Embryonic facial prominence (tissue), 1 donor: Measurements from ENCODE around the gene CNDP2.
"Not testable (repeated sequence)": the region's sequence is repeated elsewhere in the genome, so short reads cannot be mapped to it uniquely, and the experiment has no call there.

Experiments
- DNase-seq: peaks from one replicate; pipeline ENCODE4 v3.0.0-alpha.2; 2016; ENCODE audit errors: extremely low spot score

Gene CNDP2

DNA sequence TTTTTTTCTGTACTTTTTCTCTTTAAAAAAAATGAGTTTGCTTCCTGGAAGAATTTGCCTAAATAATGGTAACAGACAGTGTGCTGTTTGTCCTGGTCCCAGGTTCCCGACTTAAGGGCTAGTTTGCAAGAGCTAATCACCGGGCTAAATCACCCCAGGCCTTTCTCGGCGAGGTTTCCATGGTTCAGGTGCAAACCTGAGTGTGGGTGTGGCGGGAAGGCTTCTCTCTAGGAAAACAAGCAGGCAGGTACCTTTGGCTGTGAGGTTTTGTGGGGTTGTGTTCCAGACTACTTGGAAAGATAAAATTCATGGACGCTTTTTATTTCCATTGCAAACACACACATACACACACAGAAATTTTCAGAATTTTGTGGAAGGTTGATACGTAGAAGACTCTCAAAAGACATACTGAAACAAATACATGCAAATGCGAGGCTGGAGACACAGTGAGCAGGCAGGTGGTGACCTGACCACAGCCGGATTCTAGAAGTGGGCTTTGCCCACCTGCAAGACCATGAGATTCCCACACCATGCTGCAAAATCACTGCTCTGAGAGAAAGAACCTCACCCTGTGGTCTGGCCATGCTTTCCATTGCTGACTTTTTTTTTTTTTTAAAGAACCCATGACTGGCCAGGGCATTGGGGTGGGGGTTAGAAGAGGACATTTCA is 39.0 kb downstream of the CNDP2 start:
- no peak for DNase-seq

DNA sequence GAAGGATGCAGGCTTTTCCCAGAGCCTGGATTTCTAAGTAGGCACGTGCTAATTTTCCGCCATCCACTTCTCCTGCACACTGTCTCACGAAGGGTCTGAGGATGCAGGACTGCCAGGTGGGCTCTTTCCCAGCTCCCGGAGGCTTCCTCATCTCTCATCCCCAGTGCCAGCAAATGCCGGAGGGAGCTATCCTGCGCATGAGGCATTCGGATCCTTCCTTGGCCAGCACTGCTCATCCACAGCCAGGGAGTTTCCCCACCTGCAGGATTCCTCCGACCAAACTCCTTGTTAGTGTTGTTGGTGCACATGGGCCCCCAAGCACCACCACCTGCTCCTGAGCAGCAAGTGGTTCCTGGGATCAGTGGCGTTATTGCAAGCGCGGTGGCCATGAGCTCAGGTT is 43.1 kb downstream of the CNDP2 start:
- no peak for DNase-seq

DNA sequence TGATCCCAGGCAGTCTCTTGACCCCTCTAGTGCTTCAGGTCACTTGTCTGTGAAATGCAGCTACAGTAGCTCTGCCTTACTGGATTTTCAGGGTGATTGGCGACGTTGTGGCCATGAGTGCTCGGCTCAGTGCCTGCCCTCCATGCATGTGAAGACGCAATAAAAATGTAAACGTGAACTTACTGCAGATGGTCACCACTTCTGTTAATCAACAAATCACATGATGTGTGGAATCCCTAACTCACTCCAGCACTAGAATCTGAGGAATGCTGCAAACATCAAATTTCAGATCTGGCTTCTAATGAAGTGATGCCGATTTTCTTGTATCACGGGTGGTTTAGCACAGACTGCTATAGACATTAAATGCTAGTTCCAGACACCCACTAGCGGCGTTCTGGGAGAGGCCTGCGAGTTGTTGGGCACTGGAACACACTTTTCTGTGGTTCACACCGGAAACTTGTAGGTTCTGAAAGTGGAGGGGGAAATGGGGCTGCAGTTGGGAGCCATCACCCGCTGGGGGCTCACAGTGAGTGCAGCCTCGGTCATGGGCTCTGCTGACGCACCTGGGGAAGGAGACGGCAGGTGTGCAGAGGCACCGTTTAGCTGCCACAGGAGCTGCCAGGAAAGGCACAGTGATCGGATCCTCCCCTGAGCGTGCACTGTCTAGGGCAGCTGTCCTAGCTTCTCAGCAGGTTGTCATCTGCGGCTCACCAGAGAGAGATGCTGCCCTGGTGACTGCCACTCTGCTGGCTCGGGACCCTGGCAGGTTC is 44.7 kb downstream of the CNDP2 start:
- no peak for DNase-seq

DNA sequence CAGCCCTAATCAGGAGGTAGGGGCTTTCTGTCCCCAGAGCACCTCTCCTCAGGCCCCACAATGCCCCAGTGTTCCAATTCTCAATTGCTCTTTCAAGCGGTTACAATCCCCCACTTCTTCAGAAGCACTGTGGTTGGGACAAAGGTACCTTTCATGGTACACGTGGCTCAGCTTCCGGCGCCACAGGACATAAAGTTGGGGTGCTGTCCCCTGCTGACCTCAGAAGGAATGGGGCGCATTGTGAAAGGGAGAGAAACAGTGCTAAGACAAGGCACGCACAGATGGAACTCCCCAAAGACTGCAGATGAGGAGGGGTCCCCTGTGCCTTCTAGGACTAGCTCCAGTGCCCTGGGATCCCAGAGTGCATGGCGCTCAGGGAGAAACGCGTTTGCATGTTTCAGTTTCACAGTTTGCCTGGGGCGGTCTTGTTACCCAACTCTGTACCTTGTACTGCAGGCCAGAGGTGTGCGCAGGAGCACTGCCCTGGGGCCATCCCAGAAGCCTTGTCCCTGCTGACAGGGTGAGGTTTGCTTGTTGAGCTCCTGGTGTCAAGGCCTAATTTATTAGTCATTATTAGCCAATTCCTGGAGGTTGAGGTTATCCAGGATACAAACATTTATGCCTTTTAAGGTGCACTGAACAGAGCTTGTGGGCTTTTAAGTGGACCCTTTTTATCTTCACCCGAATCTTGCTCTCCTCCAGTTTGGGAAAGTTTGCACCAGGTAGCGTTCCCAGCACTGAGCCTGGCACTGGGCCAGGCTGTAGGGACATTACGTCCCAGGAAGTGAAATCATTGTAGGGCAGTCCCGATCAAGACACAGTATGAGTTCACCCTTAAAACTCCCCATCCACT is 45.8 kb downstream of the CNDP2 start:
- no peak for DNase-seq

DNA sequence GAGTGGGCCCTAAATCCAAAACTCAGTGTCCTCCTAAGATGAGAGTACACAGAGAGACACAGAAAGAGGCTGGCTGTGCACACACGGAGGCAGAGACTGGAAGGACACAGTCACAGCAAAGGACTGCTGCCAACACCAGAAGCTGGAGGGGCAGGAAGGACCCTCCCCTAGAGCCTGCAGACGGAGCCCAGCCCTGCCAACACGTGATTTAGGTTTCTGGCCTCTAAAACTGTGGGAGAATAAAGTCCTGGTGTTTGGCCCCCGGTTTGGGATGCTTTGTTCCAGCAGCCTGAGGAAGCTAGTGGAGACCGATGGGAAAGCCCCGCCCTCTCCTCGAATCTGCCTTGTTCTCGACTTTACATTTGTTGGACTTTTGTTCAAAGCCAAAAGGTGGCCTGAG is 48.7 kb downstream of the CNDP2 start:
- no peak for DNase-seq

DNA sequence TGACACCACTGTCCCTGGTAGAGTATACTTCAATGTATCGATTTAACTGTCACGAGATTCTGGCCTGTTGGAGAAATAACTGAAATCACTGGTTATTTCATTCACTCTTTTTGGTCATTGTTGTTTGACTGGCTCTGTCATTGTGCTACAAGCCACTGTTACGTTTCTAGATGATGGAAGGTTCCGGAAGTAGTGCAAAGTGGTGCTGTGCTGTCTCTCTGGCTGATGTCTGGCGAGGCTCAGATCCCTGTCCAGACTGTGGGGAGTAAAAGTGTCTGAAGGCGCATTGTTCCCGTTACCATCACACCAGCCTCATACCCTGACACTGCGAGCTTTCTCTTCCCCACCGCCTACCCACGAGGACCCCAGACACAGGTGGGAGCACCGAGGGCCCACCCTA is 49.8 kb downstream of the CNDP2 start:
- DNase-seq = no peak

DNA sequence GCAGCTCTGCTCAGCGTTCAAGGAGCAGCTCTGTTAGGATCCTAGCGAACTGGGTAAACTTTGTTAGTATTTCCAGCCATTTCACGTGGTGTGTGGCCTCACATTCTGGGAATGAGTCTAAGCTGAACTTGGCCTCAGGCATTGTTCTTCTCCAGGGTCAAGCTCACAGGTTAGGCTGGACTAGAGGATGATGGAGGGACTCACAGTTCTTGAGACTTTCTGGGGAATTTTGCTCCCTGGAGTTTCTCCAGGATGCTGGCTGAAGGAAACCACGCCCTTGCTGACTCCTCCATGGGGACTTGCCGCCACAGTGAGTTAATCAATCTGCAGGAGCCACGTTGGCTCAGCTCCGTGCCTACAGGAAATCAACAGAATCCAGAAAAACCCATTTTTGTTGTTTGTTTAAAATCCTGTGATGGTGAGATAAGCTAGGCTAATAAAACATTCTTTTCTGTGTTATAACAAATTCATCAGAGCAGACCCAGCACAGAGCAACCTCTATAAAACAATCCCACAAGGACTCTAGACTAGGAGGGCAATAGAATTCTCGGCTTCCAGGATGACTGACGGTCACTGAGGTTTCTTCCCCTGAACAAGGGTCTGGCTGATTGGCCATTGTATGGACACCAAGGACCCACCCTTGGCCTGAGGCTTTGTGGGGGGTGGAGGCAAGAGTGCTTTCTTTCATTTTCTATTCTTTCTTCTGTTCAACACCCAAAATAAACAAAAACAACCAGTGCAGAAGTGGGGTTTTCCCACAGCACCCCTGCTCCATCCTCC is 50.8 kb downstream of the CNDP2 start:
- DNase-seq = no peak

DNA sequence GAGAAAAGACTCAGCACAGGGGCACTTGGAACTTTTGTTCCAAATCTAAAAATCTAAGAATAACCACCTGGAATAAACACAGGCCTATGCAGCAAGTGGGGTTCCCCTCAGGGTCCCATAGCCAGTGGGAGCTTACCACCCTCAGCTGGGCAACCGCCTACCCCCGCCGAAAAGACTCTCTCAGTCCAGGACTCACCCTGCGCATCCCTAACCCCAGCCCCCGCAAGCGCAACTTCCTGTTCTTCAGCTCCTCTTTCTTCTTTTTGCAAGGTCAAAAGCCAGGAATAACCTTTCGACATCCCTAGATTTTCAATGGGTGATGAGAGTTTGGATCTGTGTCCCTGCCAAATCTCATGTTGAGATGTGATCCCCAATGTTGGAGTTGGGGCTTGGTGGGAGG is 51.7 kb downstream of the CNDP2 start:
- DNase-seq = no peak

DNA sequence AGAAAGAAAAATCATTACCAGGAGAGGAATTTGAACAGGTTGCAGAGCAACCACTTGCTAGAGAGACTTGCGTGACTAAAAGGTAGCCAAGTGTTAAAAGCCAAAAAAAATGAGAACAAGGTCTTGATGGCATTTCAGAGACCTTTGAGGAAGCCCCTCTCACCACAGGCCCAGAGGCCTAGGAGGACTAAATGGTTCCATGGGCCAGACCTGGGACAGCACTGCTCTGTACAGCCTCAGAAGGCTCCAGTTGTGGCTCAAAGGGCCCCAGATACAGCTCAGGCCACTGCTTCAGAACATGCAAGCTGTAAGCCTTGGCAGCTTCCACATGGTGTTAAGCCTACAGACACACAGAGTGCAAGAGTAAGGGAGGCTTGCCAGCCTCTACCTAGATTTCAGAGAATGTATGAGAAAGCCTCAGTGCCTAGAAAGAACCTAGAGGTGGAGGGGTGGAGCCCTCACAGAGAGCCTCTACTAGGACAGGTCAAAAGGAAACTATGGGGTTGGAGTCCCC is 53.5 kb downstream of the CNDP2 start:
- DNase-seq = no peak

DNA sequence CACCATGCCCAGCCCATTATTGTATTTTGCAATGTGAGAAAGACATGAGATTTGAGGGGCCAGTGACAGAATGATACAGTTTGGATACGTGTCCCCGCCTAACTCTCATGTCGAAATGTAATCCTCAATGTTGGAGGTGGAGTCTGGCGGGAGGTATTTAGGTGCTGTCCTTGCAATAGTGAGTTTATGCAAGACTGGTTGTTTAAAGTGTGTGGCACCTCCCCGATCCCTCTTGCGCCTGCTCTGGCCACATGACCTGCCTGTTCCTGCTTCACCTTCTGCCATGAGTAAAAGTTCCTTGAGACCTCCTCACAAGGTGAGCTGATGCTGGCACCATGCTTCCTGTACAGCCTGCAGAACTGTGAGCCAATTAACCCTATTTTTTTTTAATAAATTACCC is 54.7 kb downstream of the CNDP2 start:
- no peak for DNase-seq

DNA sequence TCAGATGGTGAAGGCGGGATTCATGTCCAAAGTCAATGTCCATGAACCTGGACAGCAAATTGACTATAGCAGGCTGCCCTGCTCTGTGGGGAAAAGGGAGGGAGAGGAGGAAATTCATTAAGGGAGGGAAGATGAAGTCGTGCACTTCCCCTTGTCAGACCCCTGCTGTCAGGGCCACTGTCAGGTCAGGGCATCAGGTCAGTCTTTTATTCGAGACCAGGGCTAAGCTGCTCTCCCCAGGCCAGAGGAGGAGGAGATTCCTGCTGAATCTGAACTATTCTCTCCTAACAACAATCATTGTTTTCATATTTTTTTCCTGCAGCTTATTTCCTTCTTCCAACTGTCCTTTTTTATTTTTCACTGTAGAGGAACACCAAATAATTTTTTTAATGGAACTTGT is 55.3 kb downstream of the CNDP2 start:
- no peak for DNase-seq

DNA sequence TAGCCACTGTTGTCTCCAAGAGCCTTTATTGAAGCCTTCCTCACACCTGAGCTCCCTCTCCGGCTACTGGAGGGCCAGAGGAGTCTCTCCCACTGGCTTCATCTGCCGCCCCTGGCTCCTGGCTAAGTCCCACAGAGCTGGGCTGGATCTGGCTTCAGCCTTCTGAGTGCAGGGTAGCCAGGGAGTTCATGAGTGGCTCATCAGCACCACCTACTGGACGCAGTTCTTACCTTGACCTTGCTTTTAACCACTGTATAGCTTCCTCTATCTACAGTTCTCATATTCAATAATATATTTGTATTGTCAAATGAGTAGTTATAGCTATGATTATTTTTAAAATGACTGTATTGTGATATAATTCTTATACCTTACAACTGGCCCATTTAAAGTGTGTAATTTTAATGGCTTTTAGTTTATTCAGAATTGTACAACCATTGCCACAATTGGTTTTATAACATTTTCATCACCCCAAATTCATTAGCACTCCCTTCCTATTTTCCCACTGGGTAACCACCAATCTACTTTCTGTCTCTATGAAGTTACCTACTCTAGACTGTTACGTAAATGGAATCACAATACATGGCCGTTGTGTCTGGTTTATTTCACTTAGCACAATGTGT is 55.9 kb downstream of the CNDP2 start:
- DNase-seq = peak; percentile 53

DNA sequence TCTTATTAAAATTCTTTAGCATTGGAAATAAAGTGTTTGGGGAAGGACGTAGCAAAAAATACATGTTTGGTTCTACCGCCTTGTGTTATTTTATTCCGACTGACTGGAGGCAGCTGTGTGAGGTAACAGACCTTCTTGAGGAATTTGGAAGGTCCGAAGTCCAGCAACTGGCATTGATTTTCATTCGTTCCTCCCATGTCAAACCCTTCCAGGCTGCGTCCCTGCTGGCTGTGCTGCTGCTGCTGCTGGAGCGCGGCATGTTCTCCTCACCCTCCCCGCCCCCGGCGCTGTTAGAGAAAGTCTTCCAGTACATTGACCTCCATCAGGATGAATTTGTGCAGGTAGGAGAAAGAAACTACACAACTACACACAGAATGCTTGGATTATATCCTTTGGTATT is 60.0 kb downstream of the CNDP2 start:
- no peak for DNase-seq

DNA sequence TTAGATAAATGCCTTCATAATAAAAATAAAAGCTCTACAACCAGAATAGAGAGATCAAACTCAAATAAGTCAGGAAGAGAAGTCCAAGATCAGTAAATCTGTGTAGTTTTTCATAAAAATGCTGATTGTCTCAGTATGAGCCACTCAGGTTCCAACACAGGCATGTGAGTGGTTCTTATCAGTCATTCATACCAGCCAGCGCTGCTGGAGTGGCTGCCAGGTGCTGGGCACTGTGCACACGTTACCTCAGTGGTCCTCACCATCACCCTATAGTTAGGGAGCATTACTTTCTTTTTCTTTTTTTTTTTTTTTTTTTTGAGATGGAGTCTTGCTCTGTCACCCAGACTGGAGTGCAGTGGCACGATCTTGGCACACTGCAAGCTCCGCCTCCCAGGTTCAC is 61.9 kb downstream of the CNDP2 start:
- no peak for DNase-seq

DNA sequence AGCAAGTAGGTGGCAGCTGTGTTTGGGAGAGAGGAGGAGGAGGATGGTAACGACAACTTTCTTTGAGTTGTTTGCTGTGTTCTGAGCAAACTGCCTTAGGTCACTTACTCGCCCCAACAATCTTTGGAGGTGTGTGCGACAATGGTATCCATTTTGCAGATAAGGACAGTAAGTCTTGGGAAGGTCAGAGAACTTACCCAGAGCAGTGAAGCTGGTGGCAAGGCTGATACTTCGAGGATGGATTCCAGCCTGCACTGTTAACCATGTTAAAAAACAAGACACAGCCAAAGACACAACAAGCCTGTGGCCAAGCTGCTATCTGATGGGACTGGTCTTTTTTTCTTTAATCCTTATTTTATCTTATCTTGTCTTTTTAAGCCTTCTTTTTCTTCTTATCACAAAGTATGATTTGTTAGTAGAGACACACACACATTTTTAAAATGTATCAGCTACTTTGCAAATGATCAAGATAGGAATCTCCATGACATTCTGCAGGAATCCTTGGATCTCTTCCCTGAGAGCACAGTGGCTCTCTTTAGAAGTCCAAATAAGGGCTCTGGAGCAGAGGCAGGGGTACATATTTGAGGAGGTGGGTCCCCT is 66.1 kb downstream of the CNDP2 start:
- DNase-seq = no peak

DNA sequence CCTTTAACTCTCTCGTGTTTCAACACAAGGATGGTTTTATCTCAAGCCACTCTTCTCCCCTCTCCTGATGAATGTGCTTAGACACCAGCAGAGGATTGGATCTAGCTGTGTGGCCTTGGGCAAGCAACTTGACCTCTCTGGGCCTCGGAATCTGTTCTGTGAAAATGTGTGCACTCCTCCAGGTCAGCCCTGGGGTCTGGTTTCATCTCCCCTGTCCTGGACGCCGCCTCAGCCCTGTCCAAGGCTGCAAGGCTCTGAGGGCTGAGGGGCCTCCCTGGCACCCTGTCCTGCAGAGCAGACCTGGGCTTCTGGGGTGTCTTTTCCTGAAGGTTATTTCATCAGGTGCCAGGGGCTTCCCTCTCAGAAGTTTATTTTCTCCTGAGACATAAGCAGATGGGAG is 66.6 kb downstream of the CNDP2 start:
- no peak for DNase-seq

DNA sequence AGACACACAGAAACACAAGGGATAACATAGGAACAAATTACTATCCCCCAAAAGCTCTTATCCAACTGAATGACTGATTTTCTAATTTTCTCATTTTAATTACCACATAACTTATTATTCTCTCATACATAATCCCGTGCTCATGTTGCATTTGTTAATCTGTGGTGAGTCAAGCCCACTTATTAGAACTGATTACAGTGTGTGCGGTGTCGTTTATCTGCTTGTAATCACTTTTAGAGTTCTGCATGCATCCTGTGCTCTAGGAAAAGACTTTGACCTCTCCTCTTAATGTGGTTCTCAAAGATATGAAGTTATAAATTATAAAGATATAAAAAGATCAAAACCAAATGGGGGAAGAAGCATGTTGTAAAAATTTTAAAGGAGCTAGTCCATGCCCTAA is 67.8 kb downstream of the CNDP2 start:
- no peak for DNase-seq

DNA sequence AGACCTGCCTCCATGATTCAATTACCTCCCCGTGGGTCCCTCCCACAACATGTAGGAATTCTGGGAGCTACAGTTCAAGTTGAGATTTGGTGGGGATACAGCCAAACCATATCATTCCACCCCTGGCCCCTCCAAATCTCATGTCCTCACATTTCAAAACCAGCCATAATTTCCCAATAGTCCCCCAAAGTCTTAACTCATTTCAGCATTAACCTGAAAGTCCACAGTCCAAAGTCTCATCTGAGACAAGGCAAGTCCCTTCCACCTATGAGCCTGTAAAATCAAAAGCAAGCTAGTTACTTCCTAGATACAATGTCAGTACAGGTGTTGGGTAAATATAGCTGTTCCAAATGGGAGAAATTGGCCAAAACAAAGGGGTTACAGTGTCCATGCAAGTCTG is 69.0 kb downstream of the CNDP2 start:
- DNase-seq = not testable (repeated sequence)

DNA sequence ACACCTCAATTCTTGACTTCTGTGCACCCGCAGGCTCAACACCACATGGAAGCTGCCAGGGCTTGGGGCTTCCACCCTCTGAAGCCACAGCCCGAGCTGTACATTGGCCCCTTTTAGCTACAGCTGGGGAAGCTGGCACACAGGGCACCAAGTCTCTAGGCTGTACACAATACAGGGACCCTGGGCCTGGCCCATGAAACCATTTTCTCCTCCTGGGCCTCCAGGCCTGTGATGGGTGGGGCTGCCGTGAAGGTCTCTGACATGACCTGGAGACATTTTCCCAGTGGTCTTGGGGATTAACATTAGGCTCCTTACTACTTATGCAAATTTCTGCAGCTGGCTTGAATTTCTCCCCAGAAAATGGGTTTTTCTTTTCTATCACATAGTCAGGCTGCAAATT is 69.8 kb downstream of the CNDP2 start:
- DNase-seq = not testable (repeated sequence)

DNA sequence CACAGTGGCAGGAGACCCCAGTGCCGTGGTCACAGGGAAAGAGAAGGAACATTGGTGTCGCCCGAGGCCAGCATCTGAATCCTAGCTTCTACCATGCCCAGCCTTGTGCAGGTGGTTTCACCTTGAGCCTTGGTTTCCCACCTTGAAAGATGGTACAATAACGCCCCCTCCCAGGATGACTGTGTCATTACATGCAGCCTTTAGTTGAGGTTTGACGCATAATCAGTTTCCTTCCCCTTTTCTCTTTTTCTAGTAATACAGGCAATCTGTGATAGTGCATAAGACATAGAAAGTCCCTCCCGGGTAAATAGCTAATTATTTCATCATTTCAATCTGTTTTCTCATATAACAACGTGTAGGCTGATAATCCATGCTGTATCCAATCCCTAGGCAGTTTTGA is 71.7 kb downstream of the CNDP2 start:
- DNase-seq = no peak

DNA sequence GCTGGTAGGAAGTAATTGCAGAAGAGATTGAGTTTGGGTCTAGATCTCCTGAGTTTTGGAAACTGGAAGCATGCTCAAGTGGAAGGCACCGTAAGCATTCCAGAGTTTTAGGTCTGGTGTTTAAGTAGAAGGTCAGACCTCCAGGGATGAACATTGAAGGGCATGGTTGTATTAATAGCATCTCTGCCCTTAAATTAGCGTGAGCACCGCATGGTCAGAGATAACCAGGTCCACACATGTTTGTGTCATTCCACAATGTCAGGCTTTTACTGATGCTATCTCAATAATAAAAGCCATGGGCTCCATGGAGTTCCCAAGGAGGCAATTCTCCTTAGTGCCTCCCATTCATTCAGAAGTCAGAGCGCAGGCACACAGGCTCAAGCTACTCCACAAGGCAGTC is 73.2 kb downstream of the CNDP2 start:
- no peak for DNase-seq
